Neural progenitor cell (in vitro differentiated cells): Measurements from ENCODE around the gene CTXN1. TPM values are rescaled to one million over a fixed set of nuclear protein-coding genes. Genes with fewer than 3 reads are reported as not detected.

Source experiments
- DNase-seq: peaks from one replicate; pipeline ENCODE4 v3.0.0-alpha.2; 2016; ENCODE audit warnings: low spot score
- H2AFZ ChIP-seq: fragments of 200-600 bp; sonication (generic); replicated peaks from 2 replicates; pipeline ENCODE4 v1.6.1; 2016; ENCODE audit warnings: antibody characterized with exemption
- H3F3A ChIP-seq: fragments of 200-600 bp; sonication (generic); 2 replicates; pipeline ENCODE4 v1.6.1; 2016; ENCODE audit warnings: antibody characterized with exemption, low read depth
- H3K27ac ChIP-seq: fragments of 200-600 bp; sonication (generic); 2 replicates; pipeline ENCODE4 v1.5.1; 2016; ENCODE audit warnings: mild to moderate bottlenecking
- H3K27me3 ChIP-seq: fragments of 200-600 bp; sonication (generic); 2 replicates; pipeline ENCODE4 v1.6.1; 2016; ENCODE audit warnings: mild to moderate bottlenecking, moderate library complexity
- H3K36me3 ChIP-seq: fragments of 200-600 bp; sonication (generic); 2 replicates; pipeline ENCODE4 v1.5.1; 2016
- H3K4me1 ChIP-seq: fragments of 200-600 bp; sonication (generic); 2 replicates; pipeline ENCODE4 v1.6.1; 2016; ENCODE audit warnings: mixed run types
- H3K4me2 ChIP-seq: fragments of 200-600 bp; sonication (generic); 2 replicates; pipeline ENCODE4 v1.6.1; 2016
- H3K4me3 ChIP-seq: fragments of 200-600 bp; sonication (generic); 2 replicates; pipeline ENCODE4 v1.5.1; 2016
- H3K79me2 ChIP-seq: fragments of 200-600 bp; sonication (generic); 2 replicates; pipeline ENCODE4 v1.6.1; 2016; ENCODE audit warnings: low read depth
- H3K9ac ChIP-seq: fragments of 200-600 bp; sonication (generic); 2 replicates; pipeline ENCODE4 v1.6.1; 2016
- H3K9me3 ChIP-seq: fragments of 200-600 bp; sonication (generic); 2 replicates; pipeline ENCODE4 v1.5.1; 2016; ENCODE audit warnings: low read depth
- H4K20me1 ChIP-seq: fragments of 200-600 bp; sonication (generic); 2 replicates; pipeline ENCODE4 v1.6.1; 2016; ENCODE audit warnings: low read depth
- H3K27ac Mint-ChIP-seq: 3 replicates; pipeline ENCODE4 v1.8.0; 2021; ENCODE audit warnings: mixed read lengths
- H3K27me3 Mint-ChIP-seq: 2 replicates; pipeline ENCODE4 v1.8.0; 2022; ENCODE audit warnings: low read depth, mild to moderate bottlenecking, inconsistent platforms, moderate library complexity, mixed read lengths; ENCODE audit not compliant: insufficient read depth
- H3K36me3 Mint-ChIP-seq: 3 replicates; pipeline ENCODE4 v1.8.0; 2021; ENCODE audit warnings: mixed read lengths
- H3K4me1 Mint-ChIP-seq: 3 replicates; pipeline ENCODE4 v1.8.0; 2021; ENCODE audit warnings: mixed read lengths
- H3K4me3 Mint-ChIP-seq: 3 replicates; pipeline ENCODE4 v1.8.0; 2021; ENCODE audit warnings: mild to moderate bottlenecking, moderate library complexity, mixed read lengths
- H3K9me3 Mint-ChIP-seq: 3 replicates; pipeline ENCODE4 v1.8.0; 2020; ENCODE audit warnings: mixed read lengths
- CTCF ChIP-seq: fragments of 200-600 bp; sonication (generic); IDR thresholded peaks from 2 replicates; pipeline ENCODE4 v1.5.1; 2017; ENCODE audit warnings: antibody characterized with exemption, mild to moderate bottlenecking
- EZH2 ChIP-seq: fragments of 200-600 bp; sonication (generic); IDR thresholded peaks from 2 replicates; pipeline ENCODE4 v1.6.1; 2017; ENCODE audit warnings: antibody characterized with exemption, mild to moderate bottlenecking, moderate library complexity
- EZH2phosphoT487 ChIP-seq: fragments of 200-600 bp; sonication (generic); IDR thresholded peaks from 2 replicates; pipeline ENCODE4 v1.6.1; 2017; ENCODE audit warnings: antibody characterized with exemption
- total RNA-seq: library from RNA; depleted of rRNA; stranded (reverse); fragments of >200 nt; gene quantifications from 2 replicates; pipeline ENCODE4 v1.2.3, GENCODE V29; 2015; ENCODE audit warnings: low replicate concordance

Gene CTXN1
- total RNA-seq, 1 donor from 2014 or later: 3.7 TPM

- TF ChIP-seq EZH2phosphoT487 (no peak), EZH2 (no peak), CTCF (no peak)
- H3K4me3 ChIP-seq: peak overlapping the region; percentile 60
- no peak overlapping the region for H2AFZ ChIP-seq
- H3K27ac Mint-ChIP-seq: peak overlapping the region; percentile 87
- H3K9me3 Mint-ChIP-seq: no peaks in the 10 kb centered on the region
- no peaks in the 10 kb centered on the region for H3K9me3 ChIP-seq
- no peak for DNase-seq
- peaks cover 12% of the 10 kb centered on the region for H3K27me3 Mint-ChIP-seq
- H3K4me2 ChIP-seq: peak overlapping the region; percentile 77
- H4K20me1 ChIP-seq: peaks cover 53% of the 10 kb centered on the region
- H3K4me1 Mint-ChIP-seq: peaks cover 28% of the 10 kb centered on the region
- peaks cover 8% of the 10 kb centered on the region for H3K79me2 ChIP-seq
- no peaks in the 10 kb centered on the region for H3K27me3 ChIP-seq
- H3K36me3 Mint-ChIP-seq: peaks cover 7% of the 10 kb centered on the region
- H3F3A ChIP-seq: peaks cover 37% of the 10 kb centered on the region
- no peak overlapping the region for H3K27ac ChIP-seq
- no peaks in the 10 kb centered on the region for H3K36me3 ChIP-seq
- H3K4me1 ChIP-seq: no peaks in the 10 kb centered on the region
- H3K4me3 Mint-ChIP-seq: peak overlapping the region; percentile 89
- no peak overlapping the region for H3K9ac ChIP-seq
Observed at GRCh38 chr19:7926727-7927604, 1.0 kb upstream of the CTXN1 start.

- TF ChIP-seq CTCF (peak; percentile 96), EZH2phosphoT487 (no peak), EZH2 (no peak)
- Histone ChIP-seq H3F3A (peaks cover 51% of the 10 kb centered on the region), H3K4me3 (peak overlapping the region; percentile 60), H3K27me3 (no peaks in the 10 kb centered on the region), H3K36me3 (no peaks in the 10 kb centered on the region), H4K20me1 (peaks cover 66% of the 10 kb centered on the region), H3K9ac (no peak overlapping the region), H2AFZ (no peak overlapping the region), H3K79me2 (peaks cover 8% of the 10 kb centered on the region), H3K4me2 (peak overlapping the region; percentile 84), H3K4me1 (peaks cover 4% of the 10 kb centered on the region), H3K27ac (no peak overlapping the region), H3K9me3 (no peaks in the 10 kb centered on the region)
- H3K9me3 Mint-ChIP-seq: no peaks in the 10 kb centered on the region
- H3K27me3 Mint-ChIP-seq: peaks cover 13% of the 10 kb centered on the region
- peaks cover 7% of the 10 kb centered on the region for H3K36me3 Mint-ChIP-seq
- peak overlapping the region; percentile 97 for H3K27ac Mint-ChIP-seq
- H3K4me1 Mint-ChIP-seq: peaks cover 37% of the 10 kb centered on the region
- H3K4me3 Mint-ChIP-seq: peak overlapping the region; percentile 95
- DNase-seq: peak; percentile 96
Observed at GRCh38 chr19:7925171-7925851, 624 bp downstream of the CTXN1 start.

GRCh38 chr19:7924651-7925170, 1.2 kb downstream of the CTXN1 start:
- Histone ChIP-seq H3F3A (peaks cover 57% of the 10 kb centered on the region), H3K36me3 (no peaks in the 10 kb centered on the region), H2AFZ (no peak overlapping the region), H3K27me3 (peaks cover under 1% of the 10 kb centered on the region), H3K4me2 (peak overlapping the region; percentile 84), H3K4me3 (peak overlapping the region; percentile 60), H3K9me3 (no peaks in the 10 kb centered on the region), H3K27ac (no peak overlapping the region), H3K9ac (no peak overlapping the region), H3K79me2 (peaks cover 8% of the 10 kb centered on the region), H3K4me1 (peaks cover 6% of the 10 kb centered on the region), H4K20me1 (peaks cover 66% of the 10 kb centered on the region)
- peak; percentile 39 for DNase-seq
- H3K27me3 Mint-ChIP-seq: peaks cover 17% of the 10 kb centered on the region
- H3K9me3 Mint-ChIP-seq: no peaks in the 10 kb centered on the region
- peak overlapping the region; percentile 64 for H3K4me3 Mint-ChIP-seq
- peaks cover 7% of the 10 kb centered on the region for H3K36me3 Mint-ChIP-seq
- peaks cover 41% of the 10 kb centered on the region for H3K4me1 Mint-ChIP-seq
- no peak overlapping the region for H3K27ac Mint-ChIP-seq
- no peak for TF ChIP-seq EZH2
- no peak for TF ChIP-seq CTCF
- TF ChIP-seq EZH2phosphoT487: no peak
